H9 (cell line): ENCODE results near the gene OR52I2. TPM values are rescaled to one million over a fixed set of nuclear protein-coding genes. Genes with fewer than 3 reads are reported as not detected.
A peak's percentile ranks its signal among the peaks of the same experiment; 100 is the strongest.

Source experiments
- DNase-seq: peaks from one replicate; pipeline ENCODE4 v3.0.0-alpha.2; 2017
- H2AFZ ChIP-seq: one replicate; pipeline ENCODE4 v1.6.1; 2013; ENCODE audit warnings: mild to moderate bottlenecking, low read length, control low read depth, moderate library complexity
- H2AK5ac ChIP-seq: 2 replicates; pipeline ENCODE4 v1.6.1; 2013; ENCODE audit warnings: low read length, control low read depth, mixed read lengths; ENCODE audit not compliant: insufficient read length
- H2BK120ac ChIP-seq: one replicate; pipeline ENCODE4 v1.6.1; 2013; ENCODE audit warnings: low read depth, mild to moderate bottlenecking, low read length, control low read depth, inconsistent platforms; ENCODE audit not compliant: poor library complexity, severe bottlenecking
- H2BK12ac ChIP-seq: 2 replicates; pipeline ENCODE4 v1.6.1; 2013; ENCODE audit warnings: low read length, control low read depth, mixed read lengths, low read depth; ENCODE audit not compliant: insufficient read length
- H2BK15ac ChIP-seq: 2 replicates; pipeline ENCODE4 v1.6.1; 2013; ENCODE audit warnings: low read depth, low read length, control low read depth
- H2BK20ac ChIP-seq: one replicate; pipeline ENCODE4 v1.6.1; 2013; ENCODE audit warnings: low read depth, mild to moderate bottlenecking, low read length, control low read depth, inconsistent platforms; ENCODE audit not compliant: poor library complexity, severe bottlenecking
- H2BK5ac ChIP-seq: 2 replicates; pipeline ENCODE4 v1.6.1; 2013; ENCODE audit warnings: low read length, control low read depth, mixed read lengths; ENCODE audit not compliant: insufficient read length
- H3K14ac ChIP-seq: 2 replicates; pipeline ENCODE4 v1.6.1; 2013; ENCODE audit warnings: low read length, control low read depth; ENCODE audit not compliant: insufficient read depth
- H3K18ac ChIP-seq: 2 replicates; pipeline ENCODE4 v1.6.1; 2013; ENCODE audit warnings: low read depth, mild to moderate bottlenecking, mixed read lengths, low read length, control low read depth; ENCODE audit not compliant: insufficient read length
- H3K23ac ChIP-seq: 2 replicates; pipeline ENCODE4 v1.6.1; 2013; ENCODE audit warnings: low read length, control low read depth, mixed read lengths, low read depth; ENCODE audit not compliant: insufficient read length
- H3K23me2 ChIP-seq: 2 replicates; pipeline ENCODE4 v1.6.1; 2013; ENCODE audit warnings: low read depth, mild to moderate bottlenecking, mixed read lengths, low read length, control low read depth; ENCODE audit not compliant: insufficient read length, poor library complexity, severe bottlenecking
- H3K27ac ChIP-seq: 2 replicates; pipeline ENCODE4 v1.5.1; 2013; ENCODE audit warnings: low read length, control low read depth, mixed read lengths, low read depth; ENCODE audit not compliant: insufficient read length
- H3K27me3 ChIP-seq: 2 replicates; pipeline ENCODE4 v1.6.1; 2013; ENCODE audit warnings: low read length, control low read depth, inconsistent platforms; ENCODE audit not compliant: insufficient read depth
- H3K4ac ChIP-seq: 2 replicates; pipeline ENCODE4 v1.6.1; 2013; ENCODE audit warnings: low read depth, mild to moderate bottlenecking, control low read depth, inconsistent platforms, low read length, moderate library complexity
- H3K4me1 ChIP-seq: 2 replicates; pipeline ENCODE4 v1.6.1; 2013; ENCODE audit warnings: low read length, control low read depth, inconsistent platforms; ENCODE audit not compliant: insufficient read depth
- H3K4me2 ChIP-seq: 2 replicates; pipeline ENCODE4 v1.6.1; 2013; ENCODE audit warnings: low read length, control low read depth, mixed read lengths; ENCODE audit not compliant: insufficient read length, insufficient read depth
- H3K56ac ChIP-seq: 2 replicates; pipeline ENCODE4 v1.6.1; 2013; ENCODE audit warnings: low read depth, mild to moderate bottlenecking, mixed read lengths, low read length, control low read depth; ENCODE audit not compliant: insufficient read length
- H3K79me1 ChIP-seq: 2 replicates; pipeline ENCODE4 v1.6.1; 2013; ENCODE audit warnings: low read depth, mild to moderate bottlenecking, moderate library complexity, low read length, control low read depth, inconsistent platforms; ENCODE audit not compliant: insufficient read depth, poor library complexity, severe bottlenecking
- H3K79me2 ChIP-seq: 2 replicates; pipeline ENCODE4 v1.6.1; 2013; ENCODE audit warnings: low read length, control low read depth, inconsistent platforms; ENCODE audit not compliant: insufficient read depth
- H3K9ac ChIP-seq: 2 replicates; pipeline ENCODE4 v1.6.1; 2013; ENCODE audit warnings: low read length, control low read depth, mixed read lengths; ENCODE audit not compliant: insufficient read length; ENCODE audit errors: extremely low read depth
- H3K9me3 ChIP-seq: one replicate; pipeline ENCODE4 v1.6.1; 2013; ENCODE audit warnings: low read depth, low read length, inconsistent platforms; ENCODE audit not compliant: control insufficient read depth
- H3T11ph ChIP-seq: one replicate; pipeline ENCODE4 v1.6.1; 2013; ENCODE audit warnings: mild to moderate bottlenecking, low read length, control low read depth, inconsistent platforms
- H4K20me1 ChIP-seq: one replicate; pipeline ENCODE4 v1.6.1; 2013; ENCODE audit not compliant: control insufficient read depth, insufficient read length, insufficient read depth
- H4K5ac ChIP-seq: 2 replicates; pipeline ENCODE4 v1.6.1; 2013; ENCODE audit warnings: low read depth, mild to moderate bottlenecking, mixed read lengths, low read length, control low read depth; ENCODE audit not compliant: insufficient read length
- H4K8ac ChIP-seq: replicated peaks from 2 replicates; pipeline ENCODE4 v1.6.1; 2013; ENCODE audit warnings: low read length, control low read depth, mixed read lengths, low read depth; ENCODE audit not compliant: insufficient read length
- H4K91ac ChIP-seq: 2 replicates; pipeline ENCODE4 v1.6.1; 2013; ENCODE audit warnings: low read depth, mild to moderate bottlenecking, moderate library complexity, mixed read lengths, low read length, control low read depth; ENCODE audit not compliant: insufficient read length
- H3K27ac Mint-ChIP-seq, 3 experiments: 2 replicates in 2 of 3; 3 replicates in 1 of 3; pipeline ENCODE4 v1.8.0; 2020 to 2021; ENCODE audit warnings: mixed read lengths in 3 of 3, mild to moderate bottlenecking in 1 of 3, moderate library complexity in 1 of 3
- H3K27me3 Mint-ChIP-seq: 2 replicates; pipeline ENCODE4 v1.8.0; 2021; ENCODE audit warnings: low read depth, mild to moderate bottlenecking, moderate library complexity, mixed read lengths
- H3K36me3 Mint-ChIP-seq, 3 experiments: 2 replicates in 2 of 3; 3 replicates in 1 of 3; pipeline ENCODE4 v1.8.0; 2020 to 2021; ENCODE audit warnings: low read depth in 3 of 3, mixed read lengths in 3 of 3; ENCODE audit not compliant: insufficient read depth in 1 of 3
- H3K4me1 Mint-ChIP-seq, 2 experiments: 2 replicates each; pipeline ENCODE4 v1.8.0; 2020; ENCODE audit warnings: mixed read lengths in 2 of 2
- H3K4me3 Mint-ChIP-seq, 2 experiments: 2 replicates in 1 of 2; 3 replicates in 1 of 2; pipeline ENCODE4 v1.8.0; 2020 to 2021; ENCODE audit warnings: mild to moderate bottlenecking in 2 of 2, mixed read lengths in 2 of 2, moderate library complexity in 1 of 2
- H3K9me3 Mint-ChIP-seq, 2 experiments: 2 replicates in 1 of 2; 3 replicates in 1 of 2; pipeline ENCODE4 v1.8.0; 2020; ENCODE audit warnings: mild to moderate bottlenecking in 2 of 2, mixed read lengths in 2 of 2, moderate library complexity in 1 of 2
- CTCF ChIP-seq: fragments of 200-600 bp; sonication (generic); conservative IDR thresholded peaks from 3 replicates; pipeline ENCODE4 v1.8.0; 2021; ENCODE audit warnings: antibody characterized with exemption, mild to moderate bottlenecking
- WGBS: extraction: QIAGEN DNeasy Blood & Tissue Kit; methylation state at CpG from one replicate; pipeline ENCODE4 v1.1.7; 2013; ENCODE audit warnings: missing lambda C conversion rate, low lambda C conversion rate, mixed read lengths; ENCODE audit not compliant: insufficient read length; ENCODE audit errors: extremely low coverage; 5-methylcytosine and 5-hydroxymethylcytosine counted together
- total RNA-seq: library from RNA; stranded (reverse); gene quantifications from 2 replicates; pipeline ENCODE4 v1.2.1, GENCODE V29; 2021

The OR52I2 gene
- total RNA-seq, 1 experiment from 2014 or later: not detected

- H2BK5ac ChIP-seq: no peak overlapping the region
- DNase-seq: peak; percentile 75
- no peak overlapping the region for H4K8ac ChIP-seq
- Mint-ChIP-seq H3K27me3 (no peaks in the 10 kb centered on the region; the same call in 1 of the 2 replicates), H3K27ac (no peak overlapping the region), H3K4me3 (no peak overlapping the region), H3K4me1 (peaks cover 16 to 22% of the 10 kb centered on the region in 2 experiments), H3K36me3 (no peaks in the 10 kb centered on the region), H3K9me3 (no peaks in the 10 kb centered on the region; a peak in 2 of 5 replicates)
- H2AK5ac ChIP-seq: no peak overlapping the region
- H3K79me2 ChIP-seq: no peaks in the 10 kb centered on the region
- H3K18ac ChIP-seq: no peak overlapping the region
- no peak overlapping the region for H4K91ac ChIP-seq
- no peak overlapping the region for H3K9ac ChIP-seq
- no peak overlapping the region for H3K27ac ChIP-seq
- no peaks in the 10 kb centered on the region for H3K4me1 ChIP-seq
- H2BK120ac ChIP-seq: no peak overlapping the region
- no peak overlapping the region for H3K4ac ChIP-seq
- peak; percentile 85 for TF ChIP-seq CTCF
- no peak overlapping the region for H2BK12ac ChIP-seq
- H3K56ac ChIP-seq: no peak overlapping the region
- no peak overlapping the region for H2BK15ac ChIP-seq
- no peak overlapping the region for H3K4me2 ChIP-seq
- H3K9me3 ChIP-seq: no peaks in the 10 kb centered on the region
- H4K5ac ChIP-seq: no peak overlapping the region
- no peak overlapping the region for H2BK20ac ChIP-seq
- no peak overlapping the region for H3K14ac ChIP-seq
- H4K20me1 ChIP-seq: no peaks in the 10 kb centered on the region
- no peaks in the 10 kb centered on the region for H3K79me1 ChIP-seq
- H2AFZ ChIP-seq: no peak overlapping the region
- H3K23me2 ChIP-seq: no peaks in the 10 kb centered on the region
- no peak overlapping the region for H3T11ph ChIP-seq
- no peaks in the 10 kb centered on the region for H3K27me3 ChIP-seq
- no peak overlapping the region for H3K23ac ChIP-seq
- WGBS: no CpG with 5 or more reads among the region's 15 CpGs
These were observed 44.9 kb downstream of the OR52I2 start for GRCh38 chr11:4626207-4627099.
